ENCODE results near the gene PACRG. TPM values are rescaled to one million over a fixed set of nuclear protein-coding genes. Genes with fewer than 3 reads are reported as not detected.

PACRG gene
- total and polyA plus RNA-seq, 8 donors: 1.8 to 28.6 (median 3.2) TPM; not detected in 2

- WGBS, 5 donors: 90 to 95% (median 93%) methylated on average over 11 of the region's 11 CpGs
- TF ChIP-seq POLR2AphosphoS5 (IDR thresholded peaks at IDR 0.05) (no peak), CTCF (IDR thresholded peaks at IDR 0.05) (no peak), POLR2A (IDR thresholded peaks at IDR 0.05) (no peak), EP300 (IDR thresholded peaks at IDR 0.05) (no peak)
- Histone ChIP-seq H3K4me3 (no peak overlapping the region), H3K9me3 (peaks cover 0 to 22% (median 0%) of the 10 kb centered on the region in 4 donors), H3K27me3 (no peaks in the 10 kb centered on the region), H3K4me1 (no peaks in the 10 kb centered on the region), H3K36me3 (no peaks in the 10 kb centered on the region), H3K27ac (no peak overlapping the region)
- no peak for DNase-seq
- intact Hi-C loops (cut with DNase I; ENCODE audit: low total_unique reads): no loop called here
These were observed 326.0 kb downstream of the PACRG start for GRCh38 chr6:163053667-163054344.

GRCh38 chr6:163054641-163055040 is 326.9 kb downstream of the PACRG start:
- Histone ChIP-seq H3K27ac (no peak overlapping the region), H3K9me3 (peaks cover 0 to 25% (median 0%) of the 10 kb centered on the region in 4 donors), H3K4me1 (no peaks in the 10 kb centered on the region), H3K36me3 (no peaks in the 10 kb centered on the region), H3K27me3 (no peaks in the 10 kb centered on the region), H3K4me3 (no peak overlapping the region)
- 91 to 98% (median 94%) methylated on average over 5 of the region's 5 CpGs for WGBS, 5 donors
- no peak for DNase-seq
- intact Hi-C loops (cut with DNase I; ENCODE audit: low total_unique reads): no loop called here
- TF ChIP-seq CTCF (IDR thresholded peaks at IDR 0.05): no peak
- TF ChIP-seq EP300 (IDR thresholded peaks at IDR 0.05): no peak
- no peak for TF ChIP-seq POLR2A (IDR thresholded peaks at IDR 0.05)
- no peak for TF ChIP-seq POLR2AphosphoS5 (IDR thresholded peaks at IDR 0.05)

- H3K9me3 ChIP-seq: peaks cover 0 to 27% (median 0%) of the 10 kb centered on the region in 4 donors
- TF ChIP-seq POLR2A (IDR thresholded peaks at IDR 0.05) (no peak), CTCF (IDR thresholded peaks at IDR 0.05) (no peak), POLR2AphosphoS5 (IDR thresholded peaks at IDR 0.05) (no peak), EP300 (IDR thresholded peaks at IDR 0.05) (no peak)
- WGBS, 5 donors: 83 to 92% (median 91%) methylated on average over 2 of the region's 2 CpGs
- H3K27ac ChIP-seq: no peak overlapping the region
- no peaks in the 10 kb centered on the region for H3K4me1 ChIP-seq
- H3K27me3 ChIP-seq: no peaks in the 10 kb centered on the region
- H3K4me3 ChIP-seq: no peak overlapping the region
- no peak for DNase-seq
- intact Hi-C loops (cut with DNase I; ENCODE audit: low total_unique reads): no loop called here
- H3K36me3 ChIP-seq: no peaks in the 10 kb centered on the region
These were observed 329.5 kb downstream of the PACRG start for GRCh38 chr6:163057260-163057659.

GRCh38 chr6:163062790-163063189 is 335.0 kb downstream of the PACRG start:
- TF ChIP-seq POLR2A (IDR thresholded peaks at IDR 0.05) (no peak), POLR2AphosphoS5 (IDR thresholded peaks at IDR 0.05) (no peak), EP300 (IDR thresholded peaks at IDR 0.05) (no peak), CTCF (IDR thresholded peaks at IDR 0.05) (no peak)
- Histone ChIP-seq H3K27ac (no peak overlapping the region), H3K27me3 (no peaks in the 10 kb centered on the region), H3K36me3 (peaks cover 0 to 5% (median 0%) of the 10 kb centered on the region in 4 donors), H3K4me1 (no peaks in the 10 kb centered on the region), H3K9me3 (peaks cover 0 to 19% (median 0%) of the 10 kb centered on the region in 4 donors), H3K4me3 (no peak overlapping the region)
- intact Hi-C loops (cut with DNase I; ENCODE audit: low total_unique reads): no loop called here
- DNase-seq: no peak
- 84 to 94% (median 90%) methylated on average over 2 of the region's 2 CpGs for WGBS, 5 donors

Measured in stomach (tissue), 9 donors.